DMS79 (cell line): ENCODE results near the gene MYBPHL.

Source experiments
- DNase-seq: peaks from one replicate; lab custom pipeline; 2025; lab: John Stamatoyannopoulos, UW

MYBPHL gene

GRCh38 chr1:109265741-109266330 is 41.0 kb downstream of the MYBPHL start:
- no peak for DNase-seq

GRCh38 chr1:109265016-109265415 is 41.8 kb downstream of the MYBPHL start:
- DNase-seq: no peak

- no peak for DNase-seq
Observed at GRCh38 chr1:109264379-109264755, 42.4 kb downstream of the MYBPHL start.

GRCh38 chr1:109263597-109264378 is 43.0 kb downstream of the MYBPHL start:
- no peak for DNase-seq

- no peak for DNase-seq
Observed at GRCh38 chr1:109263234-109263596, 43.6 kb downstream of the MYBPHL start.

GRCh38 chr1:109262231-109263055 is 44.4 kb downstream of the MYBPHL start:
- DNase-seq: no peak

GRCh38 chr1:109261578-109261977 is 45.2 kb downstream of the MYBPHL start:
- DNase-seq: no peak

- no peak for DNase-seq
Observed at GRCh38 chr1:109261006-109261405, 45.8 kb downstream of the MYBPHL start.

GRCh38 chr1:109259674-109260557 is 46.9 kb downstream of the MYBPHL start:
- DNase-seq: no peak

GRCh38 chr1:109258481-109259466 is 48.0 kb downstream of the MYBPHL start:
- DNase-seq: no peak

GRCh38 chr1:109257682-109258421 is 49.0 kb downstream of the MYBPHL start:
- DNase-seq: no peak

GRCh38 chr1:109256971-109257681 is 49.7 kb downstream of the MYBPHL start:
- DNase-seq: no peak

GRCh38 chr1:109256085-109256484 is 50.7 kb downstream of the MYBPHL start:
- DNase-seq: no peak

- no peak for DNase-seq
Observed at GRCh38 chr1:109255678-109256077, 51.1 kb downstream of the MYBPHL start.

- no peak for DNase-seq
Observed at GRCh38 chr1:109255097-109255651, 51.6 kb downstream of the MYBPHL start.

GRCh38 chr1:109254621-109255096 is 52.2 kb downstream of the MYBPHL start:
- DNase-seq: no peak

GRCh38 chr1:109253803-109254620 is 52.8 kb downstream of the MYBPHL start:
- no peak for DNase-seq
